Measurements from ENCODE around the gene GALNT2. TPM values are rescaled to one million over a fixed set of nuclear protein-coding genes. Genes with fewer than 3 reads are reported as not detected.

Gene GALNT2
- total RNA-seq, 2 donors from 2014 or later = 56.8 to 63.2 TPM

DNA sequence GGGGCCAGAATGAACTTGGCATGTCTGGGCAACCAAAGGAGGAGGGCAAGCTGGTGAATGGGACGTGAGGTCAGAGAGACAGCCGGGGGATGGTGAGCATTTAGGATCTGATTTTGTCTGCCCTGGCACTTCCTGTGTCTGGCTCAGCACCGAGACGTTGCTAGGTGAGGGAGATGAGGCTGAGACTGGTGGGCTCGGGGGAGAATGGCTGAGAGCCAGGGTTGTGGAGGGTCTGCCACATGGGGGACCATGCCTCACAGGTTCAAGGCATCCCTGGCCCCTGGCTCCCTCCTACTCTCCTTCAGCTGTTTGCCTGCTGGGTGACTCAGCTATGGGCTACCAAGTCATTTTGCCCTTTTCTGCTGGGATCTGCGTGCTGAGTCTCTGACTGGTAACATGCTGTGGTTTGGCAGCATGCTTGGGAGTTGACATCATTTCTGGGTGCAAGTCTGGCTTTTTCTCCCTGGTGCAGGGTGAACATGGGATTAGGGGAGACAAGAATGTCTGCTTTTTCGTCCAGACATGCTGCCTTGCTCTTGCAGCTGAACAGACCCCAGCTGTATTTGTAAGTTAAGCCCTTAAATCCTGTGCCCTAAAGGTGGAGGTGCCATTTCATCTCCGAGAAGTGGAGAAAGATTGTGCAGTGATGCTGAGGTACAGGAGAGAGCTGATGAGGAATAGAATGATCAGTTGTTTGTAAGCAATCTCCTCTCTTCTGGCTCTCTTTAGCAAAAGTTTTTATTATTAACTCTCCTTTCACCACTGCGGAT is 17.6 kb downstream of the GALNT2 start:
- intact Hi-C loops (cut with DNase I, micrococcal nuclease) = no loop called here
- ATAC-seq (no peak), DNase-seq (no peak)

DNA sequence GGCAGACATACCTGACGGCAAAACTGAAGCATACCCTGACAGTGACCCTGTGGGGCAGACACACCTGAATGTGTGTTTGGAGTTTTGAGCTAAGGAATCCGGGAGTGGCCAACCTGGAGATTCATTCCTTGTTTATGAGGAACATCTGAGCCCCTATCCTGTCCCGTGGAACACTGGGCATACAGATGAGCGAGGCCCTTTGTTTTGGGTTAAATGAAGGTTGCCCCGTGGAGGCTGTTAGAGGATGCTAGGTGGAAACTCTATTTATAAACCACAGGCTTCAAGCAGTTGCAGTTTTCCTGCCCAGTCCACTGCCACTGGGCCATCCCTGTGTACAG is 18.1 kb downstream of the GALNT2 start:
- no peak for DNase-seq
- no peak for ATAC-seq
- intact Hi-C loops (cut with DNase I, micrococcal nuclease) = no loop called here

DNA sequence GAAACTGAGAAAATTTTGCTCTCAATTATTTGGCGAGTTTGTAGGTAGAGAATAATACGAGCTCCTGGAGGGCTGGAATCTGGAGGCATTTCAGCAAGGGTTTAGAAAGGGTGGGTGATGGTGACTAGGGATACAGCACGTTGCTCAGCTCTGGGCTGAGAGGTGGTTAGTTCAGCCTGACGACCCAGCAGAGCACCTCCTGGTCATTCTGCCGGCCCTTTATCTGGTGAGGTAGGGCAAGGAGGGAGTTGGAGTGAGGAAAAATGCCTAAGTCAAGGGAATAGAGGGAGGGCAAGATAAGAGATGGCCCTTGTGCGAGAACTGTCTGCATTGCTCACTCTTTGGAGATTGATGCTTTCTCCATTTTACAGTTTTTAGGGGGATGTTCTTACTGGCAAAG is 19.1 kb downstream of the GALNT2 start:
- no peak for DNase-seq
- intact Hi-C loops (cut with DNase I, micrococcal nuclease) = no loop called here
- no peak for ATAC-seq

DNA sequence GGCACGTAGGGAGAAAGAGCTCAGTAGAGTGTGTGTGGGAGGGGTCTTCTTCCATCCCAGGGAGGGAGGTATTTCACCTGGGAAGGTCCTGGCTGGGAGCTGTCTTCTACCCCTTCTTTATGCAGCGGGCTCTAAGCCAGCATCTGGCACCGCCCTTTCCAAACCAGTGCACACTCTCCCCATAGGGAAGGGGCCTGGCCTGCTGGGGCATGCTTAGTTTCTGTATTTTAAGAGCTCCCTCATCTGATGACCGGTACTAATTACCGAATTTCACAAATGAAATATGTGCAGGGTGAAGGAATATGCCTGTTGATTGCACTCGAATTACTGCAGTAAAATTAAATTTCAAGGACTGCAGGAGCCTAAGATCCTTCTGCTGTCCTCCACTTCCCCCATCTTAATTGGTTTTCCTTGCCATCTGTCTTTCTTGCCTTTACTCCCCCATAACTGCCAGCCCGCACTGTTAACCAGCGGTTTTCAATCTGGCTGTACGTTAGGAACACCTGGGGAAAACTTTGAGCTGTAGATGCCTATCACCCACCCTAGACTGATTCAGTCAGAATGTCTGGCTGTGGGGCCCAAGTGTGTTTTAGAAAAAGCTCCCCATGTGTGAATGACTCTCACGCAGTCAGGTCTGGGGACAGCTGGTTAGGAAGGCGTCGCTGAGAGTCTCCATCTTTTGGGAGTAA is 20.1 kb downstream of the GALNT2 start:
- DNase-seq (no peak), ATAC-seq (no peak)
- intact Hi-C loops (cut with DNase I, micrococcal nuclease) = no loop called here

DNA sequence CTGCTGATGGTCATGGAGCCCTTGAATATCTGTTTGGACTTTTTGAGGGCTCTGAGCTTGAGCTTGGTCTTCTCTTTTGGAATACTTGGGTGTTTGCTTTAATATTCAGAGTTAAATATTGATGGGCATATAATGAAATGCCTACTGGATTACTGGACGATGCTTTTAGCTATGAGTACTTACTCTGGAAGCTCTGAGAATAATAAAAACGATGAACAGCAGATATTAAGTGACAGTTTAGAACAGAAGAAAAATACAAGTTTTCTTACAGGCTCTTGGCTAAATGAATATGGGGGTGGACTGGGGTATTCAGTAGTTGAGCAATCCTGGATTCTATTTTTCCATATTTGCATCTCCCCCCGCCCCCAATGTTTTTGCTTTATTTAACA is 20.7 kb downstream of the GALNT2 start:
- intact Hi-C loops (cut with DNase I, micrococcal nuclease) = no loop called here
- no peak for DNase-seq
- no peak for ATAC-seq

DNA sequence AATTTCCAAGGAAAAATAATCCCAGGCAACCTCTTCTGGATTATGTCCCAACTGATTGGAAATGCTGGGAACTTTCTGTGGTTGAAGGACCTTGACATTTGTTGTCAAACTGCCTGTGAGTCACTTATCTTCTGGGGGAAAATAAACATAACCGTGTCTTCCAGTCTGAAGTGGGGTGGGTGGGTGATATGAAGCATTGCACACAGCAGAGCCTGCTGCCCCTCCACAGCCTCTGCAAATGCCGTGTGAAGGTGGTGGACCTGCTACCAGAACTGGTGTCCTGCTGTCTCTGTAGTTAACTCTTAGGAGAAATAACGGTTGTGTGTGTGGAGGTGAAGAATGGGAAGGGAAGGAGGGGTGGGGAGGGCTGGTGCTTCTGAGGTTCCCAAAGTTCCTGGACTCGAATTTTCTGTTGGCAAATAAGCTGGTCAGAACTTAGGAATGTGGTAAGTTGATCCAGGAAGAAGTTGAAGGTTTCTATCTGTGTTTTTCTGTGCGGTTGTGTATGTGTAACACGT is 23.2 kb downstream of the GALNT2 start:
- ATAC-seq (no peak), DNase-seq (no peak)
- intact Hi-C loops (cut with DNase I, micrococcal nuclease) = no loop called here

DNA sequence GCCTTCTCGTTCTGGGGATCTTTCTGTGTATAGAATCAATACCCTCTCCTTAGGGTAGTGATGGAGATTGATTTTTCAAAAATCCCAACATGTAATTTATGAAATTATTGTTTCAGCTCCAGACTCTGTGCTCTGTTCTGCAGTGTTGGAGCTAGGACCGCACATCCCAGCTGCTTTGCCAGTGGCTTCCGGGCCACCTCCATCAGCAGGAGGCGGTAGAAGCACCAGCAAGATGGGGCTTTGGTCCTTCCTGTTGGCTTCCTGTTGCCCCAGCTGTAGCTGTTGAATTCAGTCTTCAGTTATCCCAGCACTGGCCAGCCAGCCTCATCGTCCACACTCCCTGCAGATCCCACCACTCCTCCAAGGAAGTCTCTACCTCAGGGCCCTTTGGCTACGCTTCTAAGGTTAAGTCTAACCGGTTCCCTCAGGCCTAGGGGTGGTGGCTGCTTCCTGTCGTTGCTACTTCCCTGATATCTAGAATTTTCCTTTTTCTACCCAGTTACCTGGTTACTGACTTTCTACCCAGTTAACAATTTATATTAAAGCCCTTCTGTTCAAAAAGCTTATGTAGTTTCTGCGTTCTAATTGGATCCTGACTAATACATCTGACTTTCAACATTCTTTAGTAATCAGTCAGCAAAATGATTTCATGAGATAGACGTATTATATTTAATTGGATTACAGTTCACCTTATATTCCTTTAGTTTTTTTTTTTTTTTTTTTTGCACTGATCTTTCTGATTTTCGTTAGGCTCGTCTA is 24.6 kb downstream of the GALNT2 start:
- no peak for ATAC-seq
- intact Hi-C loops (cut with DNase I, micrococcal nuclease) = no loop called here
- no peak for DNase-seq

DNA sequence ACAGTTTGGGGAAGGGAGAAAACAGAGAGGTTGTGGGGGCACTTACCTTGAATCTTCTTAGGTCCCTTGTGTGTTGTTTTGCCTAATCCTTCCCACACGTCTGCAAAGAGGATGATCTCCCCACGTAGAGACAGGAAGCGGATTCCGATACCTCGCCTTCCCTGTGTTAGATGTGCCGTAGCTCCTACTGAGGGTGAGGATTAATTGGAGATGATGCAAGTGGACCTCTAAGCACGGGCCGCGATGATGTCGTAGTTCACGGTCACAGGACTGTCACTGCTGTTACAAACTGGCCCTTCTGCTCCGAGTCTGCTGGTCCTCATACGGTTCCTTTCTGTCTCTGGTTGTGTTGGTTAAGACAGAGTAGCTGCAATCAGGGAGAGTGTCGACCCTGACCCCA is 27.7 kb downstream of the GALNT2 start:
- DNase-seq (no peak), ATAC-seq (no peak)
- intact Hi-C loops (cut with DNase I, micrococcal nuclease) = no loop called here

DNA sequence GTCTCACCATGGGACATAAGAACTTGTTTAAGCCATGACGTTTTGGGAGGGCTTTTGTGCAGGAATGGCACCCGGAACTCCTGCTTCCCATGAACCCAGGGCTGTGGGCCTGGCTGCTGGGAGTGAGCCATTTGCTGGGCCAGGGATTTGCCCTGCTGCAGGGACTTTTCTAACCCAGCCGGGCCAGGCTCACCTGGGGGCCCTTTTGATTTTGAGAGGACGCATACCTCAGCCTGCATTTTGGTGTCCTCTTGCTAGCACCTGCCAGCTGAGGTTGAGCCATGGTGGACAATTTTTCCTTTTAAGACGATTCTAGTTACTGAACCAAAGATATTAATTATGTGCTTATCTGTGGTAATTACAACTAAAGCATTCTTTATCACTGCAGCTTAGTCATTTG is 28.9 kb downstream of the GALNT2 start:
- intact Hi-C loops (cut with DNase I, micrococcal nuclease) = no loop called here
- DNase-seq (no peak), ATAC-seq (no peak)

DNA sequence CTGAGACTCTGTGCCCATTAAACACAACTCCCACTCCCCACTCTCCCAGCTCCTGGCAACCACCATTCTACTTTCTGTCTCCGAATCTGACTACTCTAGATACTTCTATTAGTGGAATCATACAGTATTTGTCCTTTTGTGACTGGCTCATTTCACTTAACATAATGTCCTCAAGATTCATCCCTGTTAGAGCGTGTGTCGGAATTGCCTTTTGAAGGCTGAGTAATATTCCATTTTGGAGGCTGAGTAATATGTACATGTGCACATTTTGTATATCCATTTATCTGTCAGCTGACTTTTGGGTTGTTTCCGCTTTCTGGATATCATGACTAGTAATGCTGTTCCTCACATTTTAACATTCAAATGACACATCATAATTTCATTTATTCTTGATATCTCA is 30.3 kb downstream of the GALNT2 start:
- DNase-seq (no peak), ATAC-seq (no peak)
- intact Hi-C loops (cut with DNase I, micrococcal nuclease) = no loop called here

DNA sequence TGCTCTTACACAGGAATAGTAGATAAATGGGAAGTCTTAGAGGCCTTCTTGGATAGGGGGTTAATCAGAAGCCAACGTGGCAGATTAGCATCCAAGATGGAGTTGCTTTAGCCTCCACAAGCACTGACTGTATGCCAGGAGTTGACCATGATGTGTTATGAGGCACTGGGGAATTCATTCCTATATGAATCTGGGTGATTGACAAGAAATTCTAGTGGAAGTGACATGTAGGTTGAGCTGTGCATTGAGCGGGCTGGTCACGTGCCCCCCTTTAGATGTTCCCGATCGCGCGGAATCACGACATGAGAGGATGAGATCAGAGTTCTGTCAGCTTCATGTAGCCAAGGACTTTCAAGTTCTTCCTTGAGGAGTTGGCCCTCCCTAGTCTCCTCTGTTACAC is 31.7 kb downstream of the GALNT2 start:
- ATAC-seq = no peak

DNA sequence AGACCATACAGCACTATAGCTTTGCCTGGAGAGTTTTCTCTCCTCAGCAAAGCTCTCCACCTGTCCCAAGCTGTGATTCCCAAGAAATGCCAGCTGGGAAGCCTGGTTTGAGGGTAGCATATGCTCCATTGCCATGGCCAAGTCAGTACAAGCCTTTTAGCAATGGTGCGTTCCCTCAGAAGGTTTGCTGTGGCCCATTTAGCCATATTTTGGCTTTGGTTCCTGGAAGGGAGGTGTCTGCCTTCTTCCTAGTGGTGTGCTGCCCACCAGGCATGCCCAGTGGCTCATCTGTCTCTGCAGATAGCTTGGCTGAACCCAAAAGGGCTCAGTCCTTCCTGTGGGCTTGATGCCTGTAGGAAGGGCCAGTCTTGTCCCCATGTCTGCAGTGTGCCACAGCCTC is 32.4 kb downstream of the GALNT2 start:
- intact Hi-C loops (cut with DNase I, micrococcal nuclease) = no loop called here
- DNase-seq (no peak), ATAC-seq (no peak)

More for the DNA sequence above, 31.7 kb downstream of the GALNT2 start:
- intact Hi-C loops (cut with DNase I, micrococcal nuclease) = no loop called here
- DNase-seq = no peak

DNA sequence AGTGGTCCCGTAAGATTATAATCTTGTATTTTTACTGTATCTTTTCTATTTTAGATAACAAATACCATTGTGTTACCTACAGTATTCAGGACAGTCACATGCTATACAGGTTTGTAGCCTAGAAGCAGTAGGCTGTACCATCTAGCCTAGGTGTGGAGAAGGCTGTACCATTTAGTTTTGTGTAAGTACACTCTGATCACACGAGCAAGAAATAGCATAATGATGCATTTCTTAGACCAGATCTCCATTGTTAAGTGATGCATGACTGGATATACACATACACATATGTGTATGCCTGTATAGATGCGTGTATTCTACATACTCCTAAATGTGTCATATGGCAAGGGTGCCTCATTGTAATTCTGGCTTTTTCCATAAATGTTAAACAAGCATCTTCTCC is 33.9 kb downstream of the GALNT2 start:
- intact Hi-C loops (cut with DNase I, micrococcal nuclease) = no loop called here
- ATAC-seq = no peak

DNA sequence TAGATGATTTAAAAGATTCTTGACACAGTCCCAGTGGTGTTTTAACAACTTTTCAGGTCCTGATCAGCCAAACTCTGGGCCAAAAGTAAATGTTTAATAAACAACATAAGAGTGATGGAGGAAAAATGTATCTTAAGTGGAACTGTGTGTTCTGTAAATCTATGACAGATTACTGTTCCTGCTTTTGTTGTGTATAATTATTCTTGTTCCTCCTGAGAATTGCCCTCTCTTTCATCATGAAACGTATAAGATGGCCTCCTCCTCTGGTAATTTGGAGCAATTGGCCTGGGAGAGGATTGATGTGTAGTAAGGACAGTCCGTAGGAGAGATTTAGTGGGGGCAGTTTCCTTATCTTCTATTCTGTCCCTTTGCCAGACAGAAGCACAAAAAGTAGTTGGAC is 34.5 kb downstream of the GALNT2 start:
- no peak for ATAC-seq
- DNase-seq = no peak
- intact Hi-C loops (cut with DNase I, micrococcal nuclease) = no loop called here

More for the DNA sequence above, 33.9 kb downstream of the GALNT2 start:
- no peak for DNase-seq

DNA sequence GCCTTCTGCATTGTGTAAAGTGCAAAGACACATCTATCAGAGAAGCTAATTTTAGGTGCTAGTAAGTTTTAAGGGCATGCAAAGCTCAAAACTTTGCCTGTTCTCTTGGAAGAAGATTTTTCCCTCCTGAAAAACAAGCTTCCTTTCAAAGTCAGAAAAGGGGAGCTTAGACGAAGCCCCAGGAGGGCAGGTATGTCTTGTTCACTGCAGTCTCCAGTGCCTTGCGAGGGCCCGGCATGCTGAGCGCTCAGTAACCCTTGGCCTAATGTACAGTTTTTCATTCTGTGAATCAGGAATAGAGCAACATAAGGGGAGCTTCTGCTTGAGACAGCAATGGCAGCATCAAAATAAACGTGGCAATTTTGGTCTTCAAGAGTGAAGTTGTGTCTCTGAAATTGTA is 35.0 kb downstream of the GALNT2 start:
- intact Hi-C loops (cut with DNase I, micrococcal nuclease) = no loop called here
- ATAC-seq (no peak), DNase-seq (no peak)

DNA sequence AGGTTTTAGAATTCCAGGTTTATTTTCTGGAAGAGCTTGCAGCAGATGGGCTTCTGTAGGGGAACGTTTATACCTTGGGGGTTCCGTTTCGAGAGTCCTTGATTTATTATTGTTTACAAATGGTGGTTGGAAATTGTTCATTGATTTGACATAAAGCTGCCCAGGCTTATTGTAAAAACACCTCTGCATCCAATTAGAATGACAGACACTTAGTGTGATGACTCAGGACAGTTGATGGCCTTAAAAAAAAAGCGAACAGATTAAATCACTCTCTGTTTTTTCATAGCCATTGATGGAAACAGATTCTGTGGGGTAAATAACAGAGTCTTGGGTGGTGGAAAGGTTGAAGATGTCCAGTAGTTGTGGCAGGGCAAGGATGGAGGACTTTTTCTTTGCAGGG is 35.4 kb downstream of the GALNT2 start:
- DNase-seq (no peak), ATAC-seq (no peak)
- intact Hi-C loops (cut with DNase I, micrococcal nuclease) = no loop called here

DNA sequence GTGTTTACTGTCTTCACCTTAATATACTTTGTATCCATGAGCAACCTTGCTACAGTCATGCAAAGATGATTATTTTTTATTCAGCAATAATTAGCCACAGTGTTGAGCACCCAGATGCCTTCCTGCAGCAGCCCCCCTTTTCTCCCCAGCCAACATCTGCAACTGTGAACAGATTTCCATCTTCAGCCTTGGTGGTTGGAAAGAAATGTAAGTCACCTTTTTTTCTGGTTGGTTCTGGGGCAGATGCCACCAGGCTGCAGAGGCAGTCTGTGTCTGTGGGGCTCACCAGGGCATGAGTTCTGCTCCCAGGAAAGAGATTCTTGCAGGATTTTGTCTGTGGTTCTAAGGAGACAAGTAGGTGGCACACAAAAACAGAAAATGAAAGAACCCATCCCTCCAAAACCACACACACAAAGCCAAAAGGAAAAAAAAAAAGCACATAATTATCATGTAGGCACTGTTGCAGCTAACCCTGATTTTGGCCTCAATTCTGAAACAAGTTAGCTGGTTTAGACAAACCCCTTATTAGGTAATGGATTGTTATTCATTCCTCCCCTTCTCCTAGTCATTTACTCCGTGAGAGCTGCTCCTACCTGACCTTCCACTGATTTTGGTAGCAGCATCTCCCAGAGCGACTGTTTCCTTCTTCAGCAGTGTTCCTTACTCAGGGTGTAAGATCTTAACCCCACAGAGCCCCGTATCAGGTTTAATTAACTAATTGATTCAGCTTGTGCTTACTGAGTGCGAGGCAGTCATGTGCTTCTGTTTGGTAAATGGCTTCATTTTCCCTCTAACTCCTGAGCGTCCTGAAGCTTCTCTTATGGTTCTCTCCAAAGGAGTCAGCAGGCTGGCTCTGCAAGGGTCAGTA is 36.5 kb downstream of the GALNT2 start:
- no peak for DNase-seq
- no peak for ATAC-seq
- intact Hi-C loops (cut with DNase I, micrococcal nuclease) = no loop called here

DNA sequence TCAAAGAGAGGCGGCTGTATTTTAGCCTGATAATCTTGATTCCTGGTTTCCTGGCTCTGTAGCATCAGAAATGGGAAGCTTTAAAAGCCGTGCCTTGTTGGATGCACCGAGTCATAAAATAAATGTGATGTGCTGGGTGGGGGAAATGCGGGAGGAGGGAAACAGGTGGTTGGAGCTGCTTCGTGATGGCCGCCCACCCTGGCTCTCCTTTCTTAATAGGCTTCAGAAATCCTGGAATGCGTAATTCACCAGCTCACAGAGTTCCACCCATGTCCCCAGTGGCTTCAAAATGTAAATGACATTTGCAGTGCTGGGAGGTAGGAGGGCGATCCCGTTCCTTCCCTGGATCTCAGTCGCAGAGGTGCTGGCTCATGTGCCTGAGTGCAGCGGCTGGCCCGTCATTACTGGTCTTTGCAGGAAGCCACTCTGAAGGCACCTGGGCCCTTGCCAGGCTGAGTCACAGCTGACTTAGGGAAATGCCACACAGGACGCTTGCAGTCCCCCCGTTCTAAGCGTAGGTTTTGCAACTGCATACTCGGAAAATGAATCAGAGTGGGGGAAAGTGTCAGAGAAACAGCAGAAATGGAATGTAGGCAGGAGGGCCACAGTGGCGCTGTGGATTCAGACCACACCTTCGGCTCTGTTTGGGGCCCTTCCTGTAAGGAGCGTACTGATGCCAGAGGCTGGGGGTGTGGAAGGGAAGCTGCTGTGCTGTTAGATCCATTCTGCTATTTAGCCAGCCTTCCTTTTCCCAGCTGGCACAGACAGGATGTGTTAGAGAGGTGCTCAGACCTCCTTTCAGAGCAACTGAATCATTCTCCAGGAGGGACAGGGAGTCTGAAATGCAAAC is 37.6 kb downstream of the GALNT2 start:
- ATAC-seq (peak; percentile 90), DNase-seq (peak; percentile 93 to 94)
- intact Hi-C loops (cut with DNase I, micrococcal nuclease) = no loop called here

Data from left colon (tissue), 2 donors.